ENCODE data around the gene EMP3. TPM values are rescaled to one million over a fixed set of nuclear protein-coding genes. Genes with fewer than 3 reads are reported as not detected.

EMP3 gene
- total RNA-seq, 1 donor from 2014 or later: 10.0 TPM

- DNase-seq (ENCODE audit: low spot score): no peak
- Mint-ChIP-seq H3K27me3 (ENCODE audit: unreplicated experiment) (peaks cover 1% of the 10 kb centered on the region), H3K27ac (ENCODE audit: unreplicated experiment) (no peak overlapping the region)
Measured at GRCh38 chr19:48353677-48354076, 28.3 kb downstream of the EMP3 start.

GRCh38 chr19:48354332-48354992 is 29.1 kb downstream of the EMP3 start:
- peaks cover 3% of the 10 kb centered on the region for H3K27me3 Mint-ChIP-seq (ENCODE audit: unreplicated experiment)
- H3K4me1 Mint-ChIP-seq (ENCODE audit: unreplicated experiment): no peaks in the 10 kb centered on the region
- no peak overlapping the region for H3K27ac Mint-ChIP-seq (ENCODE audit: unreplicated experiment)
- DNase-seq (ENCODE audit: low spot score): no peak
- H3K9me3 Mint-ChIP-seq (ENCODE audit: unreplicated experiment): no peaks in the 10 kb centered on the region
- no peak overlapping the region for H3K4me3 Mint-ChIP-seq (ENCODE audit: unreplicated experiment)
- H3K36me3 Mint-ChIP-seq (ENCODE audit: low read depth, unreplicated experiment): peaks cover 5% of the 10 kb centered on the region
- no peak for TF ChIP-seq CTCF (IDR thresholded peaks at IDR 0.05; ENCODE audit: unreplicated experiment)

More at GRCh38 chr19:48353677-48354076, 28.3 kb downstream of the EMP3 start:
- no peak overlapping the region for H3K4me3 Mint-ChIP-seq (ENCODE audit: unreplicated experiment)
- H3K36me3 Mint-ChIP-seq (ENCODE audit: low read depth, unreplicated experiment): peaks cover 4% of the 10 kb centered on the region
- TF ChIP-seq CTCF (IDR thresholded peaks at IDR 0.05; ENCODE audit: unreplicated experiment): no peak
- H3K9me3 Mint-ChIP-seq (ENCODE audit: unreplicated experiment): no peaks in the 10 kb centered on the region
- H3K4me1 Mint-ChIP-seq (ENCODE audit: unreplicated experiment): no peaks in the 10 kb centered on the region

- peaks cover 3% of the 10 kb centered on the region for H3K27me3 Mint-ChIP-seq (ENCODE audit: unreplicated experiment)
- peaks cover 5% of the 10 kb centered on the region for H3K36me3 Mint-ChIP-seq (ENCODE audit: low read depth, unreplicated experiment)
- H3K9me3 Mint-ChIP-seq (ENCODE audit: unreplicated experiment): no peaks in the 10 kb centered on the region
- H3K4me1 Mint-ChIP-seq (ENCODE audit: unreplicated experiment): peaks cover 6% of the 10 kb centered on the region
- no peak for TF ChIP-seq CTCF (IDR thresholded peaks at IDR 0.05; ENCODE audit: unreplicated experiment)
- DNase-seq (ENCODE audit: low spot score): no peak
- H3K4me3 Mint-ChIP-seq (ENCODE audit: unreplicated experiment): no peak overlapping the region
- H3K27ac Mint-ChIP-seq (ENCODE audit: unreplicated experiment): no peak overlapping the region
Measured at GRCh38 chr19:48355365-48355954, 30.1 kb downstream of the EMP3 start.

- peaks cover 10% of the 10 kb centered on the region for H3K4me1 Mint-ChIP-seq (ENCODE audit: unreplicated experiment)
- DNase-seq (ENCODE audit: low spot score): no peak
- H3K36me3 Mint-ChIP-seq (ENCODE audit: low read depth, unreplicated experiment): peaks cover 5% of the 10 kb centered on the region
- H3K4me3 Mint-ChIP-seq (ENCODE audit: unreplicated experiment): no peak overlapping the region
- no peak overlapping the region for H3K27ac Mint-ChIP-seq (ENCODE audit: unreplicated experiment)
- H3K27me3 Mint-ChIP-seq (ENCODE audit: unreplicated experiment): peaks cover 3% of the 10 kb centered on the region
- H3K9me3 Mint-ChIP-seq (ENCODE audit: unreplicated experiment): no peaks in the 10 kb centered on the region
- no peak for TF ChIP-seq CTCF (IDR thresholded peaks at IDR 0.05; ENCODE audit: unreplicated experiment)
Measured at GRCh38 chr19:48359123-48359522, 33.8 kb downstream of the EMP3 start.

GRCh38 chr19:48361912-48362311 is 36.6 kb downstream of the EMP3 start:
- Mint-ChIP-seq H3K4me3 (ENCODE audit: unreplicated experiment) (peak overlapping the region; percentile 66), H3K27ac (ENCODE audit: unreplicated experiment) (no peak overlapping the region), H3K27me3 (ENCODE audit: unreplicated experiment) (peaks cover 3% of the 10 kb centered on the region), H3K4me1 (ENCODE audit: unreplicated experiment) (peaks cover 10% of the 10 kb centered on the region), H3K9me3 (ENCODE audit: unreplicated experiment) (no peaks in the 10 kb centered on the region), H3K36me3 (ENCODE audit: low read depth, unreplicated experiment) (peaks cover 5% of the 10 kb centered on the region)
- no peak for TF ChIP-seq CTCF (IDR thresholded peaks at IDR 0.05; ENCODE audit: unreplicated experiment)
- no peak for DNase-seq (ENCODE audit: low spot score)
